Vagina (tissue), 2 donors: ENCODE results near the gene NUP107. TPM values are rescaled to one million over a fixed set of nuclear protein-coding genes. Genes with fewer than 3 reads are reported as not detected.

ENCODE experiments used
- DNase-seq, 2 donors: peaks; one replicate each; pipeline ENCODE4 v3.0.0-alpha.2; 2017; ENCODE audit errors: extremely low spot score in 2 of 2
- H3K27ac ChIP-seq: fragments of 200-600 bp; sonication (generic); one replicate; pipeline ENCODE4 v1.5.1; 2019
- H3K27me3 ChIP-seq: fragments of 200-600 bp; sonication (generic); one replicate; pipeline ENCODE4 v1.5.1; 2019
- H3K36me3 ChIP-seq, 2 donors: fragments of 200-600 bp; sonication (generic); one replicate each; pipeline ENCODE4 v1.5.1; 2017 to 2019
- H3K4me1 ChIP-seq: fragments of 200-600 bp; sonication (generic); one replicate; pipeline ENCODE4 v1.5.1; 2019
- H3K4me3 ChIP-seq, 2 donors: fragments of 200-600 bp; sonication (generic); 1 replicate in 1 of 2; 2 replicates in 1 of 2; pipeline ENCODE4 v1.5.1; 2016 to 2019
- H3K9me3 ChIP-seq: fragments of 200-600 bp; sonication (generic); one replicate; pipeline ENCODE4 v1.5.1; 2019
- CTCF ChIP-seq, 3 experiments: fragments of 450-650 bp in 2 of 3; fragments of 200-600 bp in 1 of 3; sonication (generic) in 1 of 3; IDR thresholded peaks; one replicate each; pipeline ENCODE4 v1.5.1; 2017 to 2019; ENCODE audit warnings: antibody characterized with exemption in 3 of 3, mild to moderate bottlenecking in 2 of 3, moderate library complexity in 2 of 3
- POLR2A ChIP-seq, 2 donors: fragments of 450-650 bp; IDR thresholded peaks; one replicate each; pipeline ENCODE4 v1.6.1; 2017; ENCODE audit warnings: antibody characterized with exemption in 2 of 2, mild to moderate bottlenecking in 2 of 2, moderate library complexity in 2 of 2
- POLR2AphosphoS5 ChIP-seq, 2 donors: sonication (generic); formaldehyde crosslinking; IDR thresholded peaks; one replicate each; pipeline ENCODE4 v1.9.0; 2017; ENCODE audit warnings: antibody characterized with exemption in 2 of 2, mild to moderate bottlenecking in 2 of 2, low read depth in 1 of 2; ENCODE audit not compliant: insufficient read depth in 1 of 2
- intact Hi-C: fragments of 100-400 bp; cut with DNase I; formaldehyde crosslinking; loops from one replicate; pipeline ENCODE4 v1.15.1; 2023
- total RNA-seq: library from RNA; depleted of rRNA; stranded (reverse); fragments of >200 nt; gene quantifications from one replicate; pipeline ENCODE4 v1.2.3, GENCODE V29; 2016

NUP107 gene
- total RNA-seq, 1 donor from 2014 or later, result 42.5 TPM

- no peak overlapping the region for H3K27ac ChIP-seq
- intact Hi-C loops, result no loop called here
- peaks cover 0 to 32% of the 10 kb centered on the region in 2 donors for H3K36me3 ChIP-seq
These were observed 41.0 kb downstream of the NUP107 start for GRCh38 chr12:68727776-68728175.

GRCh38 chr12:68733661-68734071 lies 46.9 kb downstream of the NUP107 start:
- no peak for TF ChIP-seq POLR2A (IDR thresholded peaks at IDR 0.05)
- TF ChIP-seq CTCF (IDR thresholded peaks at IDR 0.05), result no peak
- Histone ChIP-seq H3K9me3 (no peaks in the 10 kb centered on the region), H3K27me3 (no peaks in the 10 kb centered on the region), H3K4me1 (no peaks in the 10 kb centered on the region), H3K36me3 (peaks cover 0 to 43% of the 10 kb centered on the region in 2 donors), H3K4me3 (no peak overlapping the region), H3K27ac (no peak overlapping the region)
- intact Hi-C loops, result no loop called here
- DNase-seq, result no peak

More at GRCh38 chr12:68727776-68728175, 41.0 kb downstream of the NUP107 start:
- H3K4me1 ChIP-seq, result no peaks in the 10 kb centered on the region
- H3K4me3 ChIP-seq, result no peak overlapping the region
- TF ChIP-seq POLR2A (IDR thresholded peaks at IDR 0.05), result no peak
- TF ChIP-seq POLR2AphosphoS5 (IDR thresholded peaks at IDR 0.05; ENCODE audit: insufficient read depth in 1 of 2, low read depth in 1 of 2), result no peak
- TF ChIP-seq CTCF (IDR thresholded peaks at IDR 0.05), result no peak
- DNase-seq, result no peak
- H3K9me3 ChIP-seq, result no peaks in the 10 kb centered on the region
- H3K27me3 ChIP-seq, result no peaks in the 10 kb centered on the region

GRCh38 chr12:68739891-68740290 lies 53.1 kb downstream of the NUP107 start:
- H3K27me3 ChIP-seq, result no peaks in the 10 kb centered on the region
- no peaks in the 10 kb centered on the region for H3K9me3 ChIP-seq
- no peak for DNase-seq
- H3K4me1 ChIP-seq, result no peaks in the 10 kb centered on the region
- H3K36me3 ChIP-seq, result peaks cover 0 to 23% of the 10 kb centered on the region in 2 donors
- intact Hi-C loops, result no loop called here
- TF ChIP-seq POLR2AphosphoS5 (IDR thresholded peaks at IDR 0.05; ENCODE audit: insufficient read depth in 1 of 2, low read depth in 1 of 2) (no peak), POLR2A (IDR thresholded peaks at IDR 0.05) (no peak), CTCF (IDR thresholded peaks at IDR 0.05) (no peak)
- H3K4me3 ChIP-seq, result no peak overlapping the region
- no peak overlapping the region for H3K27ac ChIP-seq

- H3K27me3 ChIP-seq, result no peaks in the 10 kb centered on the region
- H3K4me3 ChIP-seq, result no peak overlapping the region
- no peak overlapping the region for H3K27ac ChIP-seq
- TF ChIP-seq POLR2AphosphoS5 (IDR thresholded peaks at IDR 0.05; ENCODE audit: insufficient read depth in 1 of 2, low read depth in 1 of 2) (no peak), POLR2A (IDR thresholded peaks at IDR 0.05) (no peak), CTCF (IDR thresholded peaks at IDR 0.05) (no peak)
- H3K9me3 ChIP-seq, result no peaks in the 10 kb centered on the region
- DNase-seq, result no peak
- H3K36me3 ChIP-seq, result peaks cover 0 to 9% of the 10 kb centered on the region in 2 donors
- peaks cover 17% of the 10 kb centered on the region for H3K4me1 ChIP-seq
- intact Hi-C loops, result no loop called here
These were observed 56.6 kb downstream of the NUP107 start for GRCh38 chr12:68743356-68743755.

GRCh38 chr12:68745376-68745903 lies 58.7 kb downstream of the NUP107 start:
- intact Hi-C loops, result no loop called here
- TF ChIP-seq POLR2A (IDR thresholded peaks at IDR 0.05) (no peak), CTCF (IDR thresholded peaks at IDR 0.05) (no peak), POLR2AphosphoS5 (IDR thresholded peaks at IDR 0.05; ENCODE audit: insufficient read depth in 1 of 2, low read depth in 1 of 2) (no peak)
- Histone ChIP-seq H3K27ac (peak overlapping the region; percentile 78), H3K9me3 (no peaks in the 10 kb centered on the region), H3K4me3 (peak overlapping the region; percentile 67 to 70), H3K36me3 (peaks cover 0 to 9% of the 10 kb centered on the region in 2 donors), H3K27me3 (no peaks in the 10 kb centered on the region), H3K4me1 (peaks cover 17% of the 10 kb centered on the region)
- DNase-seq, result no peak
